ENCODE measurements around the gene PET117.
A peak's percentile ranks its signal among the peaks of the same experiment; 100 is the strongest.
"Not testable (repeated sequence)": the region's sequence is repeated elsewhere in the genome, so short reads cannot be mapped to it uniquely, and the experiment has no call there.

The PET117 gene, protein sequence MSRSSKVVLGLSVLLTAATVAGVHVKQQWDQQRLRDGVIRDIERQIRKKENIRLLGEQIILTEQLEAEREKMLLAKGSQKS

DNA sequence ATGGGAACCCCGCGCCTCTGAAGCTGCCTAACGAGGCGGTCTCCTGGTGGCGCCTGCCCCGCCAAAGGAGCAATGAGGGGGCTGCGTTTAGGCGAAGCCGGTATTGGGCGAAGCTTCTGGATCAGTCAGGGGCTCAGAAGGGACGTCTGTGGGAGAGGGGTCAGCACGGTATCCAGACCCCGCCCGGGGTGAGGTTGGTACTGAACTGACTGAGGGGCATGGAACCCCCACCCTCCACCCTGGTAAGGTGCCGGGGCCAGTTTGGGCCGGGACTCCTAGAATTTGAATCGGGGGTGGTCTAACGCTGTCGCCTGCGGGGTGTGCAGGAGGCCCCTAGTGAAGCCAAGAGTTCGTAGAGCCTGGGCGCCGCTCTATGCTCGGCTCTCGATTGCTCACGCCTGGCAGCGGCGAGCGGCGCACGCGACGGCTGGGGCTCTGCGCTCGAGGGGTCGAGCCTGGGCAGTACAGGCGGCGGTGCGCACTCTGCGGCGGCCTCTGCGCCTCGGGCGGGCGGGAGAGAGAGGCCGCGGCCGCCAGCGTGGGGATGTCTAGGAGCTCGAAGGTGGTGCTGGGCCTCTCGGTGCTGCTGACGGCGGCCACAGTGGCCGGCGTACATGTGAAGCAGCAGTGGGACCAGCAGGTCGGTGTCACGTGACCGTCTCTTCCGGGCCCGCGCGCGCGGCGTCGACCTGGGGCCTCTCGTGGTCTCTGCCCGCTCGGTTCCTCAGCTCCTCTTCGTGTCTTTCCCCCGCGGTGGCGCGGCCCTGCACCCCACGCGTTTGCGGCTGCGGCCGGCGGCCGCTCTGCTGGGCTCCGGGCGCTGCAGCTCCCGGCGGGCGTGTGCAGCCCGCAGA lies at the start of gene PET117, which contains the start of gene KAT14:
Gene PET117 (plus strand): TSS at position 452 of the 854 bp plus-strand sequence. CDS start 93 bp downstream, at position 545.
Gene KAT14 (plus strand): TSS at position 452 of the 854 bp plus-strand sequence. CDS start 4,798 bp downstream, outside the sequence.
- DNase-seq, result peak; percentile 51

DNA sequence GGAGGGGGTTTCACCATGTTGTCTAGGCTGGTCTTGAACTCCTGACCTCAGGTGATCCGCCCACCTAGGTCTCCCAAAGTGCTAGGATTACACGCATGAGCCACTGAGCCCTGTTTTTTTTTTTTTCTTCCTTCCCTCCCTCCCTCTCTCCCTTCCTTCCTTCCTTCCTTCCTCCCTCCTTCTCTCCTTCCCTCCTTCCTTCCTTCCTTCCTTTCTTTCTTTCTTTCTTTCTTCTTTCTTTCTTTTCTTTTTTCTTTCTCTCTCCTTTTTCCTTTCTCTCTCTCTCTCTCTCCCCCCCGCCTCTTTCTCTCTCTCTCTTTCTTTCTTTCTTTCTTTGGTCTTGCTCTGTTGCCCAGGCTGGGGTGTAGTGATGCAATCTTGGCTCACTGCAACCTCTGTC lies 49.4 kb upstream of the PET117 start:
- not testable (repeated sequence) for DNase-seq

DNA sequence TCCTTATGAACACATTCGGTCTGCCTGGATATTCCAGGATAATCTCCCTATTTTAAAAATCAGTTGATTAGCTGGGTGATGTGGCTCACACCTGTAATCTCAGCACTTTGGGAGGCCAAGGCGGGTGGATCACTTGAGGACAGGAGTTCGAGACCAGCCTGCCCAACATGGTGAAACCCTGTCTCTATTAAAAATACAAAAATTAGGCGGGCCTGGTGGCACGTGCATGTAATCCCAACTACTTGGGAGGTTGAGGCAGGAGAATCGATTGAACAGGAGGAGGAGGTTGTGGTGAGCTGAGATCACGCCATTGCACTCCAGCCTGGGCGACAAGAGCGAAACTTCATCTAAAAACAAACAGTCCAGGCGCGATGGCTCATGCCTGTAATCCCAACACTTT lies 48.8 kb upstream of the PET117 start:
- not testable (repeated sequence) for DNase-seq

- DNase-seq, result no peak
Measured at GRCh38 chr20:18090044-18090443, 47.6 kb upstream of the PET117 start.

GRCh38 chr20:18090477-18090876 lies 47.2 kb upstream of the PET117 start:
- DNase-seq, result no peak

- DNase-seq, result no peak
Measured at GRCh38 chr20:18091623-18092022, 46.0 kb upstream of the PET117 start.

- DNase-seq, result no peak
Measured at GRCh38 chr20:18092890-18093289, 44.8 kb upstream of the PET117 start.

DNA sequence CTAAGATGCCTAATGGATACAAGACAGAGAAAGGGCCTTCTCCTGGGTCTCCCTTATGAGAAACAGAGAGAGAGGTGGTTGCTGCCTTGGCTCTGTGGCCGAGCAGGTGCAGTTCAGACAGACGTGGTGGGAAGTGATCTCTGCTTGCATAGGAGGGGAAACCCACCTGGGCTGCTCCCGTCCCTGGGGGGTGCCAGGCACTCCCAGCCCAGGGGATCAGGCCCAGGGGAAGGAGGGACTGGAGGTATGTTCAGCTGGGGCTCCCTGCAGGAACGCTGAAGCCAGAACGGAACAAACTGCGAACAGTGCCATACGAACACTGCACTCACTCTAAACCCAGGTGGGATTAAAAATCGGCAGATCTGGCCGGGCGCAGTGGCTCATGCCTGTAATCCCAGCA lies 44.3 kb upstream of the PET117 start:
- DNase-seq, result no peak

DNA sequence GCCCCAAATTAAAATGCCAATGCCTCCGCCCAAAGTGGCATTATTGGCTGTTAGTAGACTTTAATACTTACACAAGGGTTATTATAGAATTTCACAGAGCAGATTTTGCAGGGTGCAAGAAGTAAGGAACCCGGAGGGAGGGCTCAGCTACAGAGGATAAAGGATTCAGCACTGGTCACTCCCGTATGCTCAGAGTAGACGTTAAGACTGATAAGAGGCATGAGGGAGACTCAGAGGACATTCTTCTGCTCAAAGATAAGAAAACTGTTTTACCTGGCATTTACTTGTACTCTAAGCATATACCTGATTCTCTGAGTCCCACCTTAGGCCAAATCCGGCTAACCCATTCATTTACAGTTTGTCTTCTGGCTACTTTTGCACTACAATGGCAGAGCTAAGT lies 43.5 kb upstream of the PET117 start:
- DNase-seq, result no peak

DNA sequence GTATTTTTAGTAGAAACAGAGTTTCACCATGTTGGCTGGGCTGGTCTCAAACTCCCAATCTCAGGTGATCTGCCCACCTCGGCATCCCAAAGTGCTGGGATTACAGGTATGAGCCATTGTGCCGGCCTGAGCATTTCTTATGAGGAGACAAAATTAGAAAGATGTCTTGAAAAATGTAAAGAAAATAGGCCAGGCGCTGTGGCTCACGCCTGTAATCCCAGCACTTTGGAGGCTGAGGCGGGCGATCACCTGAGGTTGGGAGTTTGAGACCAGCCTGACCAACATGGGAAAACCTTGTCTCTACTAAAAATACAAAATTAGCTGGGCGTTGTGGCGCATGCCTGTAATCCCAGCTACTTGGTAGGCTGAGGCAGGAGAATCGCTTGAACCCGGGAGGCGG lies 37.1 kb upstream of the PET117 start:
- DNase-seq, result not testable (repeated sequence)

- DNase-seq, result no peak
Measured at GRCh38 chr20:18101125-18101810, 36.4 kb upstream of the PET117 start.

DNA sequence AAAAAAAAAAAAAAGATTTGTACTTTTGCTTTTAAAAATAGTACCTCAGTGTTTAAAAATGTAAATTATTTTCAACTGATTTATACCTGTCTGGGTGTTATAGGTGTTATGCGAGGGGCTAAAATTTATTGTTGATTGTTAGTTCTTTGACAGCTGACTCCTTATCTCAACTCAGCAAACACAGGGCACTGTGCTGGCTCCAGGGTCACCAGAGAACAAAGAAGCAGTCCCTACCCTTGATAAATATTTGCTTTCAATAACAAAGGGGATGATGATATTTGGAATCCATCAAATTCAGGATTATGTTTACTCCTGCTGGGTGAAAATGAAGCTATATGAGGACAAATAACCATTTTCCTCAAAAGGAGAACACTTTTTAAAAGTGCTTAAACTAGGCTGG lies 34.2 kb upstream of the PET117 start:
- DNase-seq, result peak; percentile 74

- no peak for DNase-seq
Measured at GRCh38 chr20:18108326-18108725, 29.3 kb upstream of the PET117 start.

- DNase-seq, result not testable (repeated sequence)
Measured at GRCh38 chr20:18128574-18128973, 9.1 kb upstream of the PET117 start.

DNA sequence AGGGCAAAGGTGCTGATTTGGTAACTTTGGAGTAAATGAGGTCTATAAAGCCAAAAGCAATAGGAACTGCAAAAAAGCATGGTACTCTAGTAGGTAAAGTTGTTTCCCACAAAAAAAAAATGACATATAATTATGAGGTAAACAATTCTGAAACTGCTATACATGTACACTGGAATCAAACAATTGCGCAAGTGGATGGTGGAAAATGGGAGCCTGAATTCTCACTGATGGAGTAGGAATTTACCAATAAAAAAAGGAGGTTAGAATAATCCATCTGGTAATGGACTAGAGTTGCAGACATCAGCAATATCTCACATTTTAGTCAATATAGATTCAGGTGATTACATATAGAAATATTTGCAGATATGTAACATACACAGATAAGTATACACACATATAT lies 5.0 kb upstream of the PET117 start:
- no peak for DNase-seq

GRCh38 chr20:18133962-18134361 lies 3.7 kb upstream of the PET117 start:
- no peak for DNase-seq

DNA sequence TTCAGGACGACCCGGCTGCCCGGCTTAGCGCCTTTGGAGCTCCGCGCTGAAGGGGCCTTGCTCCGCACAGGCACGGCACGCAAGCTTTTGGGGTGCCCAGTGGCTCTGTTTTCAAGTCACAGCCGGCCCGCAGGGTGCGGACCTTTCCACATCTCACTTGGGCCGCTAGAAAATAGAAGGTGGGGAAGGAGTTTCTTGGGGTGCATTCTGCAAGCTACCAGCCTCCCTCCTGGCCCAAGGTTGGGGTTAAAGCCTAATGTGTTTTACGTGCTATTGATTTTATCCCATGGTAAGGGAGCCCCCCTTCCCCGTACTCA lies 561 bp downstream of the PET117 start:
- no peak for DNase-seq

DNA sequence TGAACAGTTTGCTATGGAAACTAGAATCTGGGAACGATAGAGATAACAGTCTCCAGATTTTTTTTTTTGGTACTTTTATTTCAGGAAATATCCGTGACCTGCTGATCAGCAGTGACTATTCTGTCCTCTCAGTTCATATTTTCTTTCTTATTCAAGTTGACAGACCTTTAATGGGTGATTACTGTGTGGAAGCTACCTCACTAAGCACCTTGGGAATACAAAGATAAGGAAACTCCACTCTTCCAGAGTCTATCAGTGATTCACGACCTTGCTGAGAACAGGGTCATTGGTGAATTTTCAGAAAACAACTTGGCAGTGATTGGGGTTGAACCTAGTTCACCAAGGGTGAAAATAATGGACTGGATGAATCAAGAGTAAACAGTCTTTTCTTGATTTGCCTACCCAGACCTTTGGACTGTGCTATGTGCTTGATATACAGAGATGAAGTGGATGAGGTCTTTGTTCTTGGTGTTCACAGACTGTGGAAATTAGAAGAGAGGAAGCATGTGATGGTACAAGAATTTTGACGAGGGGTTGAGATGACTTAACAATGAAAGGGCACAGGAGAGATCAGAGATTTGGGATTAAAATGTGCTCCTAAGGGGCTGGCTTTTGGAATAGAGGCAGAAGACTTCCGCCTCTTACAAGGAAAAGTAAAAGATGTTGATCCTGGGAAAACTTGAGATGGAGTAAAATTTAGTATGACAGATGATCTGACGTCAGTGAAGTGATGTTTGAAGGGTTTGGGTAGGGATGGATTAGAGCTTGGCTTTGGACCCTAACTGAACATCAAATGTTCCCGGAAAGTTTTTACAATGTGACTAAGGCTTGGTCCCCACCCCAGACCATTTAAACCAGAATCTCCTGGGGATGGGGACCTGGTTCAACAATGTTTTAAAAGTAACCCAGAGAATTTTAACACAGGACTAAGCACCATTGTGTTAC lies 1.2 kb downstream of the PET117 start:
- no peak for DNase-seq

DNA sequence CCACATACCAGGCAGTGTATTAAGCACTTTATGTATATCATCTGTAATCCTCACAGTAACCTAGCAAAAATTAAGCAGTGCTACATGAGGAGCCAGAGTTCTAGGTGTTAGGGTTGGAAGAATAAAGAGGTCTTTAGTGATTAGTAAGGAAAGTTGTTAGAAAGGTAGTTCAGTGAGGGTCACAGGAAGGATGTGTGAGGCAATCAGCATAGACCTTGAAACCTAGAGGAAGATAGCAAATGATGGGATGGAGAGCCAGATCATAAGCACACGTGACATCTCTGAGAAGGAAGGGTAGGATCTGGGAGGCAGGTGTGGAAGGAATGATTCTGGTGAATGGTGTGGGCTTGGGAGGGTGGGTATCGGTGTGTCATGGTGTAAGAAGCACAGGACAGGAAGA lies 2.2 kb downstream of the PET117 start:
- DNase-seq, result no peak

GRCh38 chr20:18144541-18145099 lies 7.0 kb downstream of the PET117 start:
- DNase-seq, result no peak

DNA sequence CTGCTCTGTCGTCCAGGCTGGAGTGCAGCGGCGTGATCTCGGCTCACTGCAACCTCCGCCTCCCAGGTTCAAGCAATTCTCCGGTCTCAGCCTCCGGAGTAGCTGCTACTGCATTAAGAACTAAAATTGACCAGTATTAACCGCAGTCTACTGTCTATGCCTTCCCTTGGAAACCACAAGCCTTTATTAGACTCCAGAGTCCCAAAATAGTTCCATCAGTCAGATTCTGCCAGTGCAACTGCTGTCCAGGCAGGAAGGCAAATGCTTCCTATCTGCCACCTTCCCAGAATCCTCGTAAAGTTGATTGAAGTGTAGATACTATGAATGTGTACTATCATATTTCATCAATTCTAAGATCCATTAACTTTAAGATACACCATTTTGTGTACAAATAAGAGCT lies 16.7 kb downstream of the PET117 start:
- no peak for DNase-seq

- no peak for DNase-seq
Measured at GRCh38 chr20:18156045-18156444, 18.4 kb downstream of the PET117 start.

- no peak for DNase-seq
Measured at GRCh38 chr20:18164356-18164755, 26.7 kb downstream of the PET117 start.
